Daoy (cell line): ENCODE measurements around the gene VSIG4. TPM values are rescaled to one million over a fixed set of nuclear protein-coding genes. Genes with fewer than 3 reads are reported as not detected.
"Not testable (repeated sequence)": the region's sequence is repeated elsewhere in the genome, so short reads cannot be mapped to it uniquely, and the experiment has no call there.

ENCODE experiments used
- DNase-seq: peaks from one replicate; pipeline ENCODE4 v3.0.0-alpha.2; 2015; ENCODE audit warnings: low read depth
- total RNA-seq: library from RNA; depleted of rRNA; stranded (reverse); fragments of >200 nt; shearing (Covaris generic); gene quantifications from 2 replicates; pipeline ENCODE4 v1.2.3, GENCODE V29; 2014; rRNA removed

VSIG4 gene
- total RNA-seq, 1 experiment from 2014 or later, result not detected

DNA sequence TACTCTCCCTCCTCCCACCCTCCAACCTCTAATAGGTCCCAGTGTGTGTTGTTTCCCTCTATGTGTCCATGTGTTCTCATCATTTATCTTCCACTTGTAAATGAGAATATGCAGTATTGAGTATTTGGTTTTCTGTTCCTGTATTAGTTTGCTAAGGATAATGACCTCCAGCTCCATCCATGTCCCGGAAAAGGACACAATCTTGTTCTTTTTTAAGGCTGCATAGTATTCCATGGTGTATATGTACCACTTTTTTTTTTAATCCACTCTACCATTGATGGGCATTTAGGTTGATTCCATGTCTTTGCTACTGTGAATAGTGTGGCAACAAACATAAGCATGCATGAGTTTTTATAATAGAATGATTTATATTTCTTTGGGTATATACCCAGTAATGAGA, 62.7 kb downstream of the VSIG4 start:
- DNase-seq, result not testable (repeated sequence)

- no peak for DNase-seq
Observed at GRCh38 chrX:65976161-65976560, 63.7 kb downstream of the VSIG4 start.

GRCh38 chrX:65975161-65975751, 64.6 kb downstream of the VSIG4 start:
- not testable (repeated sequence) for DNase-seq

Other genes with a start within 250 kb of the VSIG4 start
- gene HEPH, start 124.2 kb upstream of the VSIG4 start, total RNA-seq, result 0.09 TPM in 1 of 2 replicates, not detected in the other